Measurements from ENCODE around the gene TRPM2.

TRPM2 gene

DNA sequence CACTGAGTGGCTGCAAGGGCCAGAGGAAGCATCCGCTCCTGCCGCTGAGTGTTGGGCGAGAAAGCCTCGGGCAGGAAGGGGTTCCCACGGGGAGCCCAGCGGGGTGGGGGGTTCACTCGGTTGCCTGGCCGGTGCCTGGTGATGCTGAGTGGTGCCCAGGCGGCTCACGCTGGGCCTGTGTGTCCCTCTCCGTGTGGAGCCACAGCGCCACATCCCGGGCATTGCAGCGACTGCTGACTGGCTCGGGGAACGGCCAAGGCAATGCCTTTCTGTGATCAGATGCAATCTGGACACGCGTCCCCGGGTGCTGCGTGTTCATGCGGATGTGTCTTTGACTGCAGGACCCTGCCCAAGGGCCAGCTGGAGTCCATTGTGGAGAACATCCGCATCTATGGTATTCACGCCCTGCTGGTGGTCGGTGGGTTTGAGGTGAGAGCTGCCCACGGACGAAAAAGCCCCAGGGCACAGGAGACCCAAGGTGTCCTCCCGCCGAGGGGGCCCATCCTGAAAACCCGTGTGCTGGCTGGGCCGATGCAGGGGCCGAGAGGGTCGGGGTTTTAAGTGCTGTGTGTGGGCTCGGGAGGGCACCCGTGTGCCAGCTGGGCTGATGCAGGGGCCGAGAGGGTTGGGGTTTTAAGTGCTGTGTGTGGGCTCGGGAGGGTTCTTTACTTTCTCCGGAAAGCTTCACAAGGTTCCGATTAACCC, 30.6 kb upstream of the TRPM2 start:
- no peak for DNase-seq

GRCh38 chr21:44323591-44323990, 29.8 kb upstream of the TRPM2 start:
- no peak for DNase-seq

GRCh38 chr21:44324106-44324853, 29.1 kb upstream of the TRPM2 start:
- no peak for DNase-seq

DNA sequence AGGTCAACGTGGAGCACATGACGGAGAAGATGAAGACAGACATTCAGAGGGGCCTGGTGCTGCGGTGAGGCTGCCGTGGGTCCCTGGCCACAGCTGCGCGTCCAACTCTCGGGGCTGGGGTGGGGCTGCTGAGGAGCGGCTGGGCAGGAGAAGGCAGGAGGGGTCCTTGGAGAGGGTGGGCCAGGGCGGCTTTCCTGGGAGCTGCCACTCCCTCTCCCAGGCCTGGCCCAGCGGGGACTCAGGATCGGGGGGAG, 28.6 kb upstream of the TRPM2 start:
- DNase-seq: no peak

DNA sequence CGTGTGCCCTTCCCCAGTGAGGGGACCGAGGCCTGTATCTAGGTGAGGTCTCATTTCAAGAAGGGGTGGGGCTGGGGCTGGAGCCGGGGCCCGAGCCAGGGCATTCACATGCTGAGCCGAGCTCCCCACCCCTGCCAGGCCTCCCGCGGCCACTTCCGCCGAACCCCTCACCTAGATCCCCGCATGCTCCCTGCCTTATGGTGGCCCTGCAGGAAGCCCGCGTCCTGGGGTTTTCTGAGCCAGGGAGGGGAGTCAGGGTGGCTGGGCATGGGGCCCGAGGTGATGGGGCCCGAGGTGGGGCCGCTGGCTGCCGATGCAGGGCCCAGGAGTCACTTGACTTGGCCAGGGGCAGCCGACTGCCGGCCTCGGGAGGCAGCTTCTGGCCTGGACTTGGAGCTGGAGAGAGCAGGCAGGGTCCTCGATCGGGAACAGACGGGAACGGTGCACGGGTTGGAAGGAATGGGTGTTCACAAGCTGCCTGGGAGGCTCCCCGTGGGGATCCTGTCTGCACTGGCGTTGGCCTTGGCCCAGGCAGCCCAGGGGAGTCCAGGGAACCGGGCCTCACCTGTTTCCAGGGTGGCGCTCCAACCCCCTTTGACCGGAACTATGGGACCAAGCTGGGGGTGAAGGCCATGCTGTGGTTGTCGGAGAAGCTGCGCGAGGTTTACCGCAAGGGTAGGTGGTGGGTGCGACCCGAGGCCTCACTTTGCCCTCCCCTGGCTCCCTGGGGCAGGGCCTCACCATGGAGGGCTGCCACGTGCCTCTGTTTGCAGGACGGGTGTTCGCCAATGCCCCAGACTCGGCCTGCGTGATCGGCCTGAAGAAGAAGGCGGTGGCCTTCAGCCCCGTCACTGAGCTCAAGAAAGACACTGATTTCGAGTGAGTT, 27.8 kb upstream of the TRPM2 start:
- no peak for DNase-seq

DNA sequence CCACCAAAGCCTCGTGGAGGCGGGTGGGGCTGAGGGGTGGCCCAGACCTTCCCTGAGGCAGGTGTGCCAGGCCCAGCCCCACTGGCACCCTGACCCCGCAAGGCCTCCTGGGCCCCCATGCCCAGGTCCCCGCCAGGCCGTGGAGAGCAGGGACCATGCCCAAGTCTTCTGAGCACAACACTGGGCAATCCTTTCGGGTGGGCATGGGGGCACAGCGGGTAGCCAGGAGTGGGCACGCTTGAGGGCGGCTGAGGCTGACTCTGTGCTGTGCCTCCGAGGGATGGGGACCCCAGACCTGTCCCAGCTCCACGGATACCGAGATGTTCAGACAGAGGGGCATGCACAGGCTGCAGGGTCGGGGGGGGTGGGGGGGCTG, 27.2 kb upstream of the TRPM2 start:
- no peak for DNase-seq

- DNase-seq: no peak
Measured at GRCh38 chr21:44326716-44327602, 26.5 kb upstream of the TRPM2 start.

DNA sequence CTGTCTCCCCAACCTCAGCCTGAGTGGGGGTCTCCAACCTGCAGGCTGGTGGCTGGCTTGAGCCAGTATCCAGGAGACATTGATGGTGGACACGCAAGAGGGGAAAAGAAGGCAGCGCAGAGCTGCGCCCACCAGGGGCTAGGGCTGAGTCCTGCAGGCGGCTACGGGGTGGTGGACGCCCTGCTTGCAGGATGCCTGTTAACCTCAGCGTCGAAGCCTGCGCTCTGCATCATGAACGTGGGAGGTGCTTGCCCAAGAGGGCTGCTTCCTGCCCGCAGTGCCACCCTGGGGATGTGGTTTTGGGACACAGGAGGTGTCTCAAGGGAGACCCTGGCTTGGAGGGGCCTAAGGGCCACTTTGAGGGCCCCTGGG, 25.8 kb upstream of the TRPM2 start:
- no peak for DNase-seq

DNA sequence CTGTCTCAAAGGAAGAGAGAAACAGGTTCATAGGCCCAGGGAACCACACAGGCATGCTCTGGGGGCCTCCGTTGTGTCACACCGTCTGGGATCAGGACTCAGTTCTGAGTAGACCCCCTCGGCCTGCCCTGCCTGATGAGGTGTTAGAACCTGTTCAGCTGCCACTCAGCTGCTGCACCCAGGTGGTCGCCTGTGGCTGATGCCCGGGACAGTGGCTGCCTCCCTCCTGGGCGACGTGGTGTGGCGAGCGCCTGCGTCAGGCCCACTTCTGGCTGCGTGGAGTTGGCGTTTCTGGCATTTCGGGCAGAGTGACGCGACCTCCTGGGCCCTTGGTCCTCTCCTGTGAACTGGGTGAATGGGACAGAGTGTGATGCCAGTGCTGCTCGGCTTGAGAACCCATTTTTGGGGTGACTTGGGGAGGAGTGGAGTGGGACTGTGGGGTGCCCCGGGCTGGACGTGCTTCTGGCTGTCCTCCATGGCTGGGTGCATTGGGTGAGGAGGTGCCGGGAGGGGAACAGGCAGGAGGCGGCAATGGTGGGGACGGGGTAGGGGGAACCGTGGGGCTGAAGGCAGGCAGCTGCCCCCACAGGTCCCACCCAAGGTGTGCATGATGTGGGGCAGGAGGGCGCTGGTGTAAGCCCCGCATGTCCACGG, 25.1 kb upstream of the TRPM2 start:
- DNase-seq: no peak

- no peak for DNase-seq
Measured at GRCh38 chr21:44329086-44329889, 24.1 kb upstream of the TRPM2 start.

DNA sequence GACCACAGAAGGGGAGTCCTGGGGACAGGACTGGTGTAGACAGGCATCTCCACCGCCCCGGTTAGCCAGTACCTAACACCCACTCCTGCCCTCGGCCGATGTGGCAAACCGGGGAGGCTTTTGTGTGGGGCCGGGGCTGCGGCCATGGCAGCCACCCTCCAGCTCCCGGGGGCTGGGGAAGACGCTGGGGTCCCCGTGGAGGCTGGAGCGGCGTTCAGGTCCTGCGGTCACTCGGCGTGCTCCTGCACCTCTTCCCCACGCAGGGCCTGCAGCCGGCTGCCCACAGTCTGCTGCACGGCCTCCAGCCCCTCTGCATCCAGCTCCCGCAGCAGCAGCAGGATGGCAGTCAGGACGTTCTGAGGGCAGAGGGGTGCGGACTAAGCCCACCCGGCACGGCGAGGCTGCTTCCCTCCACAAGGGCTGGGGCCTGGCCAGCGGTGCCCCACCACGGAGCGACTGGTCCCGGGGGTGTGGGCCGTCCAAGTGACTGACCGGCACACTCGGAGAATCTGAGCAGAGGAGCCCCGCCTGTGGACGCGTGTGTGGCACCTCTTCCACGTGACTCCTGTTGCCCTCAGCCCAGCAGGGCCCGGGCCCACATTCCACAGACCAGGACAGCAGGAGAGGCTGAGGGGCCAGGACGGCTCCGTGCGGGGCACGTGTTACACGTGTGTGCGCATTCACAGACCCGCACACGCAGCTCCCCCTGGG, 23.3 kb upstream of the TRPM2 start:
- no peak for DNase-seq

- DNase-seq: no peak
Measured at GRCh38 chr21:44330698-44331097, 22.7 kb upstream of the TRPM2 start.

GRCh38 chr21:44331209-44331608, 22.2 kb upstream of the TRPM2 start:
- no peak for DNase-seq

DNA sequence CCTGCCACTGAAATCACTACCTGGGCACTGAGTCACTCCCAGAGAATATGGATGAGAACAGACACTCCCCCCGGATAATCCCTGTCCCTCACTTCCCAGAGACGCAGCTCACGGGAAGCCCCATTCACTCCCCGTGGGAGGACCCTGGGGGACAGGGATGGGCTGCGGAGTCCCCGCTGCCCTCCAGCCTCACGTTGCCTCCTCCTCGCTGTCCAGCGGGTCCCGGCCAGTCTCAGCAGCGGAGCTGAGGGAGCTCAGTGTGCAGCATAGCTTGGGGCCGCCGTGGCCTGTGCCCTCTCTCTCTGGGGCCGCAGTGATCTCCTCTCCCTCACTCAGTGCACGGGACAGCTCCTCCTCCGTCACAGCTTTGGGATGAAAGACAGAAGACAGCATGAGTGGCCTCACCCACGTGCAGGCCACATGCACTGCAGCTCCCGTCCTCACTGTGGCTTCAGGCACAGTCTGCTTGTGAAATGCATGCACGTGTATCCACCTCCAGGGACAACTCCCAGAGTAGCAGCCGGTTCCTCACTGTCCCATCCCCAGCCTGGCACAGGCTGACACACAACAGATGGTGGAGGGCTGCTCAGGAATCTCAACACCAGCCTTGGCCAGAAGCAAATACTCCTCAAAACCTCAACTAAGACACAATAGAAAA, 21.6 kb upstream of the TRPM2 start:
- no peak for DNase-seq

DNA sequence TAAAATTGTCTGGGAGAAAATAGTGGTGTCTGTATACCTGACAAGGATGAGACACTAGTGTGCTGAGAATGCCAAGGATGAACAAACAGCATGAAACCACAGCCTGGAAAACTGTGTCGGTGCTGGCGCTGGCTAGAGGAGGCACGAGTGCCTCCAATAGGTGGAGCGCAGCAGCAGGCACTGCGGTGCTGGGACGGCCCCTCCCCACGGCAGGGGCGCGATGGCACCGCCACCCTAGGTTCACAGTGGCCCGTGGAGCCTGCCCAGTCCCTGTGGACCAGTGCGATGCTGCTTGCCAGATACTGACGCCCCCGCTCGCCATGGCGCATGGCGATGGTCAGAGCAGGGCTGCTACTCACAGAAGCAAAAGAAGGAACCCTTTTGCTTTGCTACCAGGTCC, 21.0 kb upstream of the TRPM2 start:
- no peak for DNase-seq

DNA sequence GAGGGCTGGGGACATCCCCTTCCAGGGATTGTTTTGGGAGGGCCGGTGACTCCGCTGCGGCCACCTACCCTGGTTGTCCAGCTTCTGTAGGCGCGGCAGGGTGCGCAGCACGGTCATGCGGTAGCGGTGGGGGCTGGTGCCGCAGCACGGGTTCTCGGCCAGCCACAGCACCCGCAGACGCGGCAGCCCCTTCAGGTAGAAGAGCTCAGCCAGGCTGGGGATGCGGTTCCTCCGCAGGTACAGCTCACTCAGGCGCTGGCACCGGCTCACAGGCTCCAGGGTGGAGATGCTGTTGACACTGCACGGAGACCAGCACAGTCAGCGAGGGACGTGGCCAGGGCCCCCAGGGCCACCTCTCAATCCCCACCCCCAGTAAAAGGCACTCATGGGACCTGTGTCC, 20.5 kb upstream of the TRPM2 start:
- DNase-seq: no peak

GRCh38 chr21:44333509-44334328, 19.7 kb upstream of the TRPM2 start:
- DNase-seq: no peak

DNA sequence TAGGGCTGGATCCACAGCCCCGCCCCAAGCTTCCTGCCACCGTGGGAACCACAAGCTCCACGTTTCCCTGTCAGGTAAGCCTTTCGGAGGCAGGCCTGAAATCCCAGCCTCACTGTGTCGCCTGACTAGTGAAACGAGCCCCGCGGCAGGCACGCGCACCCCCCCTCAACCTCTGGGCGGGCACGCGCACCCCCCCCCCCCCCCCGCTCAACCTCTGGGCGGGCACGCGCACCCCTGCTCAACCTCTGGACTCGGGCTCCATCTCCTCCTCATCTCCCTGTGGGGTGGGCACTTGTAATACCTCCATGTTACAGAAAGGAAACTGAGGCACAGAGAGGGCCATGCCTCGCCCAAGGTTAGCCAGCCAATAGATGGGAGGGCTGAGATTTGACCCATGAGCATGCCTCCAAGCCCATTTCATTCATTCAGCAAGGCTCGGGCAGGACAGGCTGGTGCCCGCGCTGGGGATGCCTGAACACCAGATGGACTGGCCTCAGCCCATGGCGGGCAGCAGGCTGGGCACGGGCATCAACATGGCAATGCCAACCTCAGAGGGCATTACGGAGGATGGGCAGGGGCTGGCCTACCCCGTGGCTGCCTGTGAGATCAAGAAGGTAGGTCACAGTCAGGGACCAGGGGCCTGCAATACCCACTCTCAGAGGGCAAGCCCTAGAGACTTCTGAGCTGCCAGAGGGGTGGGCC, 18.9 kb upstream of the TRPM2 start:
- DNase-seq: no peak

Measured in stimulated activated CD4-positive, alpha-beta T cell treated with anti-CD3 and anti-CD28 coated beads, Interleukin-2, amount 100 ng/mL, for 24 hours (primary cell).